NCI-H748 (cell line): ENCODE results near the gene RFXANK.

ENCODE experiments used
- DNase-seq: peaks from one replicate; lab custom pipeline; 2025; ENCODE audit not compliant: unreplicated experiment; lab: John Stamatoyannopoulos, UW

Gene RFXANK

GRCh38 chr19:19227217-19227616, 35.2 kb downstream of the RFXANK start:
- DNase-seq, result no peak

DNA sequence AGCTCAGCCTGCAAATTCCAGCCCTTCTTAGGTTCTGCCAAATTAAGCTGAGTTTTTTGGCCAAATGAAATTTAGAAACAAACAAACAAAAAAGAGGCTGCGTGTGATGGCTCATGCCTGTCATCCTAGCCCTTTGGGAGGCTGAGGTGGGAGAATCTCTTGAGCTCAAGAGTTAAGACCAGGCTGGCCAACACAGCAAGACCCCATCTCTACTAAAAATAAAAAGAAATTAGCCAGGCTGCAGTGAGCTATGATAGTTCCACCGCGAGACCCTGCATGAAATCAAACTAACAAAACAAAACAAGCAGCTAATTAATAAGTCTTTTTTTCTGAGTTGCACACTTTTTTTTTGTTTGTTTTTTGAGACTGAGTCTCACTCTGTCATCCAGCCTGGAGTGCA, 37.6 kb downstream of the RFXANK start:
- DNase-seq, result no peak

DNA sequence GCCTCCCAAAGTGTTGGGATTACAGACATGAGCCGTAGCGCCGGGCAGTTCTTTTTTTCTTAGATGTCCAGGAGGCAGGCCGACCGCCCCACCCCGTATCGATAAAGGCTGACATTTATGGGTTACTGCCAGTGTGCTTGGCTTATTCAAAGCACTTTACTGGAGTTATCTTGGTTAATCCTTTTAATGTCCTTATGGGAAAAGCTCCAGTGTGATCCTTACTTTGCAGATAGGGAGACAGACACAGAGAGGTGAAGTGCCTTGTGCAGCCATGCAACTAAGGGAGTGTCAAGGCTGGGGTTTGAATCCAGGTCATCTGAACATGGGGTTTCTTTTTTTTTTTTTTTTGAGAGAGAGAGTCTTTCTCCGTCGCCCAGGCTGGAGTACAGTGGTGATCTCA, 38.9 kb downstream of the RFXANK start:
- no peak for DNase-seq

DNA sequence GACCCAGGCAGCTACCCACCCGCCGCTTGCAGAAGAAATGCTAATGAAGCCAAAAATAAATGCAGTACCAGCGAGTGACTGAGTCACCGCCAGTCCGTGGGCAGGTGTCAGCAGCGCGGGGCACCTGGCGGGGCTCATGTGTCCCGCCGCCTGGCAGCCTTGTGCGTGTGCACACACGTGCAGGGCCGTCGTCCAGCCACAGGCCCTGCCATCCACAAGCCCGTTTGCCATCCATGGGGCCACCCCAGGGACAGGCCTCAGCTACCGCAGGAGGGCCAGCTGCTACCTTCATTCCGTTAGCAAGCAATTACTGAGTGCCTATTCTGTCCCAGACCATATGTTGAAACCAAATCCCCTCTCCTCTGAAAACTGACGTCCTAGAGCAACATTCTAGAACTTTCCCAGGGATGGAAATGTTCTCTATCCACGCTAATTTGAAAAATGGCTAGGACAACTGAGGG, 40.2 kb downstream of the RFXANK start:
- DNase-seq, result no peak

- DNase-seq, result no peak
Observed at GRCh38 chr19:19234220-19234816, 42.3 kb downstream of the RFXANK start.

DNA sequence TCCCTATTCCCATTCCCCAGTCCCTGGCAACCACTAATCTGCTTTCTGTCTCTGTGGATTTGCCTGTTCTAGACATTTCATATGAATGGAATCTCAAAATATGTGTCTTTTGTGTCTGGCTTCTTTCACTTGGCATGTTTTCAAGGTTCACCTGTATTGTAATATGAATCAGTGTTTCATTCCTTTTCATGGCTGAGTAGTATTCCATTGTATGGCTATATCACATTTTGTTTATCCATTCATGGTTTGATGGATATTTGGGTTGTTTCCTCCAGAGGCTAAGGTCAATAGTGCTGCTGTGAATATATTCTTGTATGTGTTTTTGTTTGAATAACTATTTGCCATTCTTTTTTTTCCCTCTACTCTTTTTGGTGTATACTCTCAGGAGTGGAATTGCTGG, 44.1 kb downstream of the RFXANK start:
- no peak for DNase-seq

GRCh38 chr19:19238126-19238894, 46.3 kb downstream of the RFXANK start:
- no peak for DNase-seq

DNA sequence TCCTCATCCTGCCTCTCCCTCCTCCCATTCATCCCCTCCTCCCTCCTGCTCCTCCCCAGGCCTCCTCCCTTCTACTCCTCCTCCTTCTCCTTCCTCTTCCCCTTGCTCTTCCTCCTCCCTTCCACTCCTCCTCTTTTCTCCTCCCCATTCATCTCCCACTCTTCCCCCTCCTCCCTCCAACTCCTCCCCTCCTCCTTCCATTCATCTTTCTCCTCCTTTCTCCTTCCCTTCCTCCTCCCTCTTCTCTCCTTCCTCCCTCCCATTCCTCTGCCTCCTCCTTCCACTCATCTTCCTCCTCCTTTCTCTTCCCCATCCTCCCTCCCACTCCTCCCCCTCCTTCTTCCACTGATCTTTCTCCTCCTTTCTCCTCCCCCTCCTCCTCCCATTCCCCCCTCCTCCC, 47.6 kb downstream of the RFXANK start:
- no peak for DNase-seq

GRCh38 chr19:19240476-19240875, 48.4 kb downstream of the RFXANK start:
- no peak for DNase-seq

DNA sequence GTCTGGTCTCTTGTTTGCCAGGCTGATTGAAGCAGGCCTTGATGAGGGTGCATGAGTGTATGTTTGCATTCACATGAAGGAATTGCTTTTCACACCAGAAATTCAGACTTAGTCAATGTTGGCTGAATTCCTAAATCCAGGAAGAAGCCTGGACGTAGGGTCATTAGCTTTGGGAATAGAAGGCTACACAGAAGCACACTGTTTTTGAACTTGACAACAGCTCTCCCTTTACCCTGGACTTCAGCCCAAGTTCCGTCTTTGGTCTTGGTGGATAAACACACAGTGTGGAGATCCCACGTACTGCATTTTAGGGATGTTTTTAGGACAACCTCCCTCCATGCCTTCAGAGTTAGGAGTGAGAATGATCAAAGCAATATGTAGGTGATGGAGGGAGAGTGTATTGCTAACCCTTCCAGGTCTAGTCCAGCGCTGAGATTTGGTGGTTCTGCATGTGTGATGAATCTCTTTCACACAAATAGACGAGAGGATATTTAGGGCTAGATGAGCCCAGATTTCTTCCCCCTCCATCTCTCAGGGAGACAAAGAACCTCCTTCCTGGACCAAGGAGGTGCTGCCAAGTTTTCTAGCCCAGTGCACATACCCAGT, 58.2 kb downstream of the RFXANK start:
- no peak for DNase-seq
